ENCODE data around the gene MAN1A1.

GRCh38 chr6:119262612-119263011, 86.9 kb downstream of the MAN1A1 start:
- TF ChIP-seq REST (IDR thresholded peaks at IDR 0.05; ENCODE audit: borderline replicate concordance) (no peak), EZH2 (IDR thresholded peaks at IDR 0.05; ENCODE audit: borderline replicate concordance, insufficient read depth, low read length, poor library complexity, severe bottlenecking) (no peak), POLR2AphosphoS5 (IDR thresholded peaks at IDR 0.05) (no peak), CTCF (IDR thresholded peaks at IDR 0.05; ENCODE audit: poor library complexity, severe bottlenecking) (no peak), RAD21 (conservative IDR thresholded peaks at IDR 0.05) (no peak), TAF1 (IDR thresholded peaks at IDR 0.05; ENCODE audit: low read depth) (no peak), MXI1 (conservative IDR thresholded peaks at IDR 0.05; ENCODE audit: poor library complexity, severe bottlenecking) (no peak), SMC3 (conservative IDR thresholded peaks at IDR 0.05; ENCODE audit: poor library complexity) (no peak)

All from neural cell (in vitro differentiated cells).